Caco-2 (cell line): ENCODE results near the gene GID8. TPM values are rescaled to one million over a fixed set of nuclear protein-coding genes. Genes with fewer than 3 reads are reported as not detected.

ENCODE experiments used
- BruUV-seq: library from RNA; stranded (reverse); fragments of 400-500 nt; replicated peaks from 2 replicates; lab custom pipeline; 2021; lab: Mats Ljungman, UMichigan
- CTCF ChIA-PET: fragments of 300-600 bp; sonication (Branson Sonifier 250); formaldehyde crosslinking; loops from one replicate; lab custom pipeline; 2022; ENCODE audit warnings: antibody characterized with exemption; lab: Charles Lee
- POLR2A ChIA-PET: fragments of 300-600 bp; sonication (Branson Sonifier 250); formaldehyde crosslinking; loops from one replicate; lab custom pipeline; 2022; ENCODE audit warnings: antibody characterized with exemption; lab: Charles Lee
- DNase-seq, 2 experiments: peaks; one replicate each; pipeline versions ENCODE4 v3.0.0 to v3.0.0-alpha.2; 2020 to 2022
- H3K27me3 ChIP-seq: replicated peaks from 2 replicates; pipeline ENCODE4 v1.6.0; 2011; ENCODE audit warnings: low read length; ENCODE audit not compliant: control insufficient read depth, insufficient read depth
- H3K36me3 ChIP-seq: 2 replicates; pipeline ENCODE4 v1.5.1; 2011; ENCODE audit warnings: low read length; ENCODE audit not compliant: control insufficient read depth, insufficient read depth
- H3K4me1 ChIP-seq: fragments of 250-450 bp; sonication (Bioruptor Pico); 2 replicates; pipeline ENCODE4 v1.5.1; 2020; ENCODE audit warnings: mild to moderate bottlenecking
- H3K4me3 ChIP-seq: 2 replicates; pipeline ENCODE4 v1.5.1; 2011; ENCODE audit warnings: low read depth, mild to moderate bottlenecking, control low read depth, low read length
- H3K9me3 ChIP-seq: fragments of 250-450 bp; sonication (Bioruptor Pico); 2 replicates; pipeline ENCODE4 v1.5.1; 2020; ENCODE audit warnings: mild to moderate bottlenecking, moderate library complexity
- H3K27ac Mint-ChIP-seq: one replicate; pipeline ENCODE4 v1.8.0; 2022; ENCODE audit warnings: mixed read lengths; ENCODE audit not compliant: unreplicated experiment
- H3K27me3 Mint-ChIP-seq: one replicate; pipeline ENCODE4 v1.8.0; 2022; ENCODE audit warnings: mixed read lengths; ENCODE audit not compliant: insufficient read depth, unreplicated experiment
- H3K36me3 Mint-ChIP-seq: one replicate; pipeline ENCODE4 v1.8.0; 2022; ENCODE audit warnings: mild to moderate bottlenecking, mixed read lengths; ENCODE audit not compliant: insufficient read depth, unreplicated experiment
- H3K4me1 Mint-ChIP-seq: one replicate; pipeline ENCODE4 v1.8.0; 2022; ENCODE audit warnings: low read depth, mixed read lengths; ENCODE audit not compliant: unreplicated experiment
- H3K4me3 Mint-ChIP-seq: one replicate; pipeline ENCODE4 v1.8.0; 2022; ENCODE audit warnings: mild to moderate bottlenecking, moderate library complexity, mixed read lengths; ENCODE audit not compliant: unreplicated experiment
- H3K9me3 Mint-ChIP-seq: one replicate; pipeline ENCODE4 v1.8.0; 2022; ENCODE audit warnings: mixed read lengths; ENCODE audit not compliant: unreplicated experiment
- intact Hi-C: fragments of 100-400 bp; cut with micrococcal nuclease; formaldehyde crosslinking; loops from one replicate; pipeline ENCODE4 v1.10.0; 2022; ENCODE audit not compliant: unreplicated experiment
- total RNA-seq: library from RNA; stranded (reverse); gene quantifications from 2 replicates; pipeline ENCODE4 v1.2.3, GENCODE V29; 2022
- TF ChIP-seq, protein P1 (sequence below), 2 experiments: fragments of 200-600 bp in 1 of 2; IDR thresholded peaks; 1 replicate in 1 of 2; 2 replicates in 1 of 2; pipeline versions ENCODE4 v1.5.1 to v1.8.0; 2011 to 2022; ENCODE audit warnings: antibody characterized with exemption in 1 of 2, control low read depth in 1 of 2, inconsistent platforms in 1 of 2, low read depth in 1 of 2, low read length in 1 of 2, mild to moderate bottlenecking in 1 of 2, moderate library complexity in 1 of 2; ENCODE audit not compliant: insufficient read depth in 1 of 2, severe bottlenecking in 1 of 2, unreplicated experiment in 1 of 2

The GID8 gene
- total RNA-seq, 1 experiment from 2014 or later = 133 TPM

GRCh38 chr20:62941792-62942191, 3.8 kb downstream of the GID8 start:
- Mint-ChIP-seq H3K4me1 (peaks cover 8% of the 10 kb centered on the region), H3K9me3 (no peaks in the 10 kb centered on the region), H3K4me3 (no peak overlapping the region), H3K27me3 (no peaks in the 10 kb centered on the region), H3K27ac (peak overlapping the region; percentile 37), H3K36me3 (peaks cover 83% of the 10 kb centered on the region)
- TF ChIP-seq, protein P1, sequence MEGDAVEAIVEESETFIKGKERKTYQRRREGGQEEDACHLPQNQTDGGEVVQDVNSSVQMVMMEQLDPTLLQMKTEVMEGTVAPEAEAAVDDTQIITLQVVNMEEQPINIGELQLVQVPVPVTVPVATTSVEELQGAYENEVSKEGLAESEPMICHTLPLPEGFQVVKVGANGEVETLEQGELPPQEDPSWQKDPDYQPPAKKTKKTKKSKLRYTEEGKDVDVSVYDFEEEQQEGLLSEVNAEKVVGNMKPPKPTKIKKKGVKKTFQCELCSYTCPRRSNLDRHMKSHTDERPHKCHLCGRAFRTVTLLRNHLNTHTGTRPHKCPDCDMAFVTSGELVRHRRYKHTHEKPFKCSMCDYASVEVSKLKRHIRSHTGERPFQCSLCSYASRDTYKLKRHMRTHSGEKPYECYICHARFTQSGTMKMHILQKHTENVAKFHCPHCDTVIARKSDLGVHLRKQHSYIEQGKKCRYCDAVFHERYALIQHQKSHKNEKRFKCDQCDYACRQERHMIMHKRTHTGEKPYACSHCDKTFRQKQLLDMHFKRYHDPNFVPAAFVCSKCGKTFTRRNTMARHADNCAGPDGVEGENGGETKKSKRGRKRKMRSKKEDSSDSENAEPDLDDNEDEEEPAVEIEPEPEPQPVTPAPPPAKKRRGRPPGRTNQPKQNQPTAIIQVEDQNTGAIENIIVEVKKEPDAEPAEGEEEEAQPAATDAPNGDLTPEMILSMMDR (IDR thresholded peaks at IDR 0.05; ENCODE audit: insufficient read depth in 1 of 2, low read depth in 1 of 2, low read length in 1 of 2, severe bottlenecking in 1 of 2, unreplicated experiment in 1 of 2) = no peak
- intact Hi-C loops = no loop called here
- Histone ChIP-seq H3K27me3 (no peaks in the 10 kb centered on the region), H3K4me1 (peaks cover 10% of the 10 kb centered on the region), H3K36me3 (peaks cover 23% of the 10 kb centered on the region), H3K4me3 (no peak overlapping the region), H3K9me3 (no peaks in the 10 kb centered on the region)
- ChIA-PET CTCF (no interaction called here), POLR2A (no interaction called here)
- no peak for DNase-seq
- BruUV-seq = no TSS peak

GRCh38 chr20:62942456-62942855, 4.5 kb downstream of the GID8 start:
- Histone ChIP-seq H3K27me3 (no peaks in the 10 kb centered on the region), H3K4me3 (no peak overlapping the region), H3K9me3 (no peaks in the 10 kb centered on the region), H3K36me3 (peaks cover 26% of the 10 kb centered on the region), H3K4me1 (peaks cover 8% of the 10 kb centered on the region)
- no TSS peak for BruUV-seq
- CTCF ChIA-PET = no interaction called here
- H3K4me3 Mint-ChIP-seq = no peak overlapping the region
- no peak overlapping the region for H3K27ac Mint-ChIP-seq
- DNase-seq = peak in 1 of 2 experiments; percentile 37
- peaks cover 83% of the 10 kb centered on the region for H3K36me3 Mint-ChIP-seq
- no peaks in the 10 kb centered on the region for H3K9me3 Mint-ChIP-seq
- TF ChIP-seq, protein P1 (IDR thresholded peaks at IDR 0.05; ENCODE audit: insufficient read depth in 1 of 2, low read depth in 1 of 2, low read length in 1 of 2, severe bottlenecking in 1 of 2, unreplicated experiment in 1 of 2) = no peak
- intact Hi-C loops = no loop called here
- POLR2A ChIA-PET = no interaction called here
- H3K4me1 Mint-ChIP-seq = peaks cover 8% of the 10 kb centered on the region
- H3K27me3 Mint-ChIP-seq = no peaks in the 10 kb centered on the region

DNA sequence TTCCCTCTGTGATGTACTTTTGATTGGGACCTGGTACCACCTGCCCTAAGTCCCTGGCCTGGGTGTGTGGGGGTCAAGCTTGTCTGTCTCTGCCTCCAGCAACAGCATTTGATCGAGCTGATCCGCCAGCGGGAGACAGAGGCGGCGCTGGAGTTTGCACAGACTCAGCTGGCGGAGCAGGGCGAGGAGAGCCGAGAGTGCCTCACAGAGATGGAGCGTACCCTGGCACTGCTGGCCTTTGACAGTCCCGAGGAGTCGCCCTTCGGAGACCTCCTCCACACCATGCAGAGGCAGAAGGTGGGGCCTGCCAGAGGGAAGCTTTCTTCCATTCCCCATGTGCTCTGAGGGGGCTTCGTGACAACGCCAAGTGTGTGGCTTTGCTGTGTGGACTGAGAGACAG, 5.4 kb downstream of the GID8 start:
- BruUV-seq = no TSS peak
- H3K4me1 Mint-ChIP-seq = peaks cover 8% of the 10 kb centered on the region
- peaks cover 86% of the 10 kb centered on the region for H3K36me3 Mint-ChIP-seq
- ChIA-PET CTCF (no interaction called here), POLR2A (no interaction called here)
- H3K9me3 ChIP-seq = no peaks in the 10 kb centered on the region
- no peak overlapping the region for H3K27ac Mint-ChIP-seq
- TF ChIP-seq, protein P1 (IDR thresholded peaks at IDR 0.05; ENCODE audit: insufficient read depth in 1 of 2, low read depth in 1 of 2, low read length in 1 of 2, severe bottlenecking in 1 of 2, unreplicated experiment in 1 of 2) = no peak
- intact Hi-C loops = no loop called here
- peaks cover 8% of the 10 kb centered on the region for H3K4me1 ChIP-seq
- peaks cover 6% of the 10 kb centered on the region for H3K9me3 Mint-ChIP-seq
- no peaks in the 10 kb centered on the region for H3K27me3 ChIP-seq
- H3K36me3 ChIP-seq = peaks cover 28% of the 10 kb centered on the region
- DNase-seq = peak in 1 of 2 experiments; percentile 36
- no peak overlapping the region for H3K4me3 ChIP-seq
- no peak overlapping the region for H3K4me3 Mint-ChIP-seq
- no peaks in the 10 kb centered on the region for H3K27me3 Mint-ChIP-seq
